HFF-Myc (cell line): ENCODE measurements around the gene GOLGA1.
A peak's percentile ranks its signal among the peaks of the same experiment; 100 is the strongest.
"Not testable (repeated sequence)": the region's sequence is repeated elsewhere in the genome, so short reads cannot be mapped to it uniquely, and the experiment has no call there.

Source experiments
- DNase-seq: peaks from one replicate; pipeline ENCODE4 v3.0.0-alpha.2; 2011; ENCODE audit warnings: low read depth; ENCODE audit errors: extremely low read depth
- H3K4me3 ChIP-seq: replicated peaks from 2 replicates; pipeline ENCODE4 v1.5.1; 2011; ENCODE audit warnings: low read depth, mild to moderate bottlenecking, control low read depth, low read length
- CTCF ChIP-seq: IDR thresholded peaks from 2 replicates; pipeline ENCODE4 v1.5.1; 2012; ENCODE audit warnings: mild to moderate bottlenecking, low read depth, low read length, control low read depth; ENCODE audit errors: missing control alignments

The GOLGA1 gene

DNA sequence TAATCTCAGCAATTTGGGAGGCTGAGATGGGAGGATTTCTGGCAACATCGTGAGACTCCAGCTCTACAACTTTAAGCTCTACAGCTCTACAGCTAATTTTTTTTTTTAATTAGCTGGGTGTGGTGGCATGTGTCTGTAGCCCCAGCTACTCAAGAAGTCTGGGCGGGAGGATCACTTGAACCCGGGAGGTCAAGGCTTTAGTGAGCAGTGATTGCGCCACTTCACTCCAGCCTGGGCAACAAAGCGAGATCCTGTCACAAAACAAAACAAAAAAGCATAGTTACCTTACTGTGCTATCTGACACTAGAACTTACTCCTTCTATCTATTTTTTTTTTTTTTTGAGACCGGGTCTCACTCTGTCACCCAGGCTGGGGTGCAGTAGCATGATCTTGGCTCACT lies 93.9 kb downstream of the GOLGA1 start:
- TF ChIP-seq CTCF = no peak
- DNase-seq = no peak
- H3K4me3 ChIP-seq = no peak overlapping the region

- not testable (repeated sequence) for H3K4me3 ChIP-seq, DNase-seq
Observed at GRCh38 chr9:124846467-124846866, 94.4 kb downstream of the GOLGA1 start.

- DNase-seq = no peak
- TF ChIP-seq CTCF = no peak
Observed at GRCh38 chr9:124844291-124844690, 96.6 kb downstream of the GOLGA1 start.

GRCh38 chr9:124843456-124844034 lies 97.3 kb downstream of the GOLGA1 start:
- no peak for TF ChIP-seq CTCF
- DNase-seq = no peak
- no peak overlapping the region for H3K4me3 ChIP-seq

More at GRCh38 chr9:124844291-124844690, 96.6 kb downstream of the GOLGA1 start:
- H3K4me3 ChIP-seq = no peak overlapping the region

DNA sequence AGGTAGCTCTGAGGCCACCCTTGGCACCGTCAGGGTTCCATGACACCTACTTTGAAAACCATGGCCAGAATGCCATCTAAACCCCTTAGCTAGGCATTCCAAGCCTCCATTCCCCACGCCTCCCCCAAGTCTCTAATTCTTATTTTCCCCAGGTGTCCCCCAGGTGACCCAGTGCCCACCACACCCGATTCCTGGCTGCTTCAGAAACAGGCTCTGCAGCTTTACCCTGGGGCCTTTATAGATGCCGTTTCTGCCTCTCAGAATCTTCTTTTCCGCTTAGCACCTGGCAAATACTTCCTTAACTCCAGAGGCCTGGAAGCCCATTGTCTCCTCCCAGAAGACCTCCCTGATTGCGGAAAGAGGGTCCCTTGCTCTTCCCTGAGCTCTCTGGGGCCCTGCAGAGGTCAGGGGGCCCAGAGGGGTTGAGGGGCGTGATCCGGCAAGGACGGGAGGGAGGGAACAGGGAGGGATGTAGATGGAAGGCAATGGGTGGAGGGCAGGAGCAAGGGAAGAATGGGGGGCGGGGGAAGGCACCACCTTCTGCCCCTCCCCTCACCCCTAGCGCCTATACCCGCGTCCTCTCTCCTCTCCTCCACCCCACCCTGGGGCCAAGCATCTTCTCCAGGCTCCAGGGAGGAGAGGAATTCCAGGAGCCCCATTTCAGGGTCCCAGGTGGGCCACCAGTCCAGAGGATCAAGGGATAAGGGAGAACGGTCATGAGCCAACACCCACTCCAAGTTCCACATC lies 99.6 kb downstream of the GOLGA1 start:
- H3K4me3 ChIP-seq = no peak overlapping the region
- no peak for TF ChIP-seq CTCF
- DNase-seq = no peak

DNA sequence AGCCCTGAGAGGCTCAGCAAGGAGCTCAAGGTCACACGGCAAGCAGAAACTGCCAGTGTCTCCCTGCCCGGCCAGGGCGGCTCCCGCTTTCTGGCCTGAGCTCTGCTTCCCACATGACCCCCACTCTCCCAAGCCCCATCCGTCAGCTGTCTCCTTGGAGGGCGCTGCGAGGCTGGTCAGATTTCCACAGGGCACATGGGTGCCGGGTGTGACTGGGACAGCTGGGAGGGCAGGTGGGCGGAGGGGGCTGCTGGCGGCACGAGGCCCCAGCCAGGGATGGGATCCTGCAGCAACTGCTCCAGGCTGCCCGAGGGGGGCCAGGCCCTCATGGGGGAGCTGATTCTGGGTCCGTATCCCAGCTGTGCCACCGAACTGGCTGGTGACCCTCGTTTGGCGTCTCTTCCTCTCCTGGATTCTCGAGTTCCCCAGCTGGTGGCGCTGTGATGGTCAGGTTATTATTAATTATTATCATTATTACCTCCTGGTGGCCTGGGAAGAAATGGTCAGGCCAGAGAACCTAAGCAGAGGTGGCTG lies 100.5 kb downstream of the GOLGA1 start:
- TF ChIP-seq CTCF = peak; percentile 29
- DNase-seq = no peak

DNA sequence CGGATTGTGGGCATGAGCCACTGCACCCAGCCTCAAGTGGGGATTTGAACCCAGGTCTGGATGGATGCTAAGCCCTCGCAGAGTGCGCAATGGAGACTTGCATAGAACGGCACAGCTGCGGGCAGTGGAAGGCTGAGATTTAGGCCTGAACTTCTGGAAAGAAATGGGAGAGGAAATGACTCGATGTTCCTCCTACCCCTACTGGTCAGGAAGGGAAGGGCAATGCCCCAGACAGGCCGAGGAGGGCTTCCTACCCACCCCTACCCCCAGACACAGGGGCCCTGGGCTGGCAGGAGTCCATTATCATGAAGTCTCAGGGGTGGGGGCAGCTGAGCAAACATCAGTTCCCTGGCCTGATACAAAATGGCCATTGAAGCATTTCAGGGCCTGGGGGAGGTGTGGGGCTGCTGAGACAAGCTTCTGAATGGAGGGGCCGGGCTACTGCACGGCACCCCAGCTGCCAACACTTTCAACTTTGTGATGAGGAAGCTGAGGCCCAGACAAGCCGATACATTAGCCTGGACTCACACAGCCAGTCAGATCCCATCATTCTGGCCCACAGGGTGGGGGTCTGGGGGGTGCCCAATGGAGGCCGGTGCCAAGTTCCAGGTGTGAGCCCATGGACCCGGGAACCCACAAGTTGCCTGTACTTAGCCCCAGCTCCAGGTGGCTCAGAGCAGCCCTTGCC lies 101.1 kb downstream of the GOLGA1 start:
- no peak for DNase-seq
- peak; percentile 58 for TF ChIP-seq CTCF
- no peak overlapping the region for H3K4me3 ChIP-seq

More for the DNA sequence above, 100.5 kb downstream of the GOLGA1 start:
- no peak overlapping the region for H3K4me3 ChIP-seq

- DNase-seq, H3K4me3 ChIP-seq: not testable (repeated sequence)
Observed at GRCh38 chr9:124838567-124839275, 102.2 kb downstream of the GOLGA1 start.

DNA sequence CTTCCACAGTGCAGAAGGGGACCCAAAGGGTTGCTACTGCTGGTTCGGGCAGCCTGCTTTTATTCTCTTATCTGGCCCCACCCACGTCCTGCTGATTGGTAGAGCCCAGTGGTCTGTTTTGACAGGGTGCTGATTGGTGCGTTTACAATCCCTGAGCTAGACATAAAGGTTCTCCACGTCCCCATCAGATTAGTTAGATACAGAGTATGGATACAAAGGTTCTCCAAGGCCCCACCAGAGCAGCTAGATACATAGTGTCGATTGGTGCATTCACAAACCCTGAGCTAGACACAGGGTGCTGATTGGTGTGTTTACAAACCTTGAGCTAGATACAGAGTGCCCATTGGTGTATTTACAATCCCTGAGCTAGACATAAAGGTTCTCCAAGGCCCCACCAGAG lies 102.8 kb downstream of the GOLGA1 start:
- DNase-seq, H3K4me3 ChIP-seq: not testable (repeated sequence)
